GM15510 (cell line): ENCODE measurements around the gene PDE6C.

Experiments
- POLR2A ChIP-seq: IDR thresholded peaks from 3 replicates; pipeline ENCODE4 v1.6.1; 2011; ENCODE audit warnings: borderline replicate concordance; ENCODE audit not compliant: insufficient read length; ENCODE audit errors: extremely low read depth

Gene PDE6C

DNA sequence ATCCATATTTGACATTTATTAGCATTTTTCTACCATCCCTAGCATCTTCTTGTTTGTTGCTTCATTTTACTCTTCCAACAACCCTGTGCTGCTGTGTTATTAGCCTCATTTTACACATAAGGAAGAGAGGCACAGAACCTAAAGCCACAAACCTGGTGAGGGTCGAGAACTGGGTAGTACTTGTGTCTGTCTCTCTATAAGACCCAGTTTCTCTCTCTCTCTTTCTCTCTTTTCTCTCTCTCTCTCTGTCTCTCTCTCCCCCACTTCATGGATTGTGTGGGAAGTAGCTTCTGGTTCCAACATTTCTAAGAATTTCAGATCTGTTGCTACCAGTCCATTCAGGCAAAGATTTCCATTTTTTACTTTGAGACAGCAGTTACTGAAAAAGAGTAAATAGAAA is 91.5 kb downstream of the PDE6C start:
- no peak for TF ChIP-seq POLR2A

DNA sequence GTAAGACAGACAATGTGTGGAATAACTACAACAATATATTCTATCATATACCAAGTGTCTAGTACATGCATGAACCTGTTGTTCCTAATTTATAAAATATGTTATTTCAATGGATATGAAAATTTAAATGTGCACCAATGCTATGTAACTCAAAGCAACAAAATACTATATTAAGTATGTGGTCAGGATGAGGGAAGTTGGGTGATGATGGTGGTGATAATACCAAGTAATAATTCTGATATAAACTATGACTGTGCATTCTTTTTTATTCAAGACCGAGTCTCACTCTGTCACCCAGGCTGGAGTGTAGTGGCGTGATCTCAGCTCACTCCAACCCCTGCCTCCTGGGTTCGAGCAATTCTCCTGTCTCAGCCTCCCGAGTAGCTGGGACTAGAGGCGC is 92.1 kb downstream of the PDE6C start:
- TF ChIP-seq POLR2A, result no peak

GRCh38 chr10:93707623-93708022 is 95.3 kb downstream of the PDE6C start:
- TF ChIP-seq POLR2A, result no peak

- TF ChIP-seq POLR2A, result no peak
Measured at GRCh38 chr10:93710333-93710909, 98.1 kb downstream of the PDE6C start.

GRCh38 chr10:93711891-93712290 is 99.6 kb downstream of the PDE6C start:
- no peak for TF ChIP-seq POLR2A

- no peak for TF ChIP-seq POLR2A
Measured at GRCh38 chr10:93712593-93712992, 100.3 kb downstream of the PDE6C start.

- TF ChIP-seq POLR2A, result no peak
Measured at GRCh38 chr10:93715345-93715744, 103.0 kb downstream of the PDE6C start.
